Hepatic stellate cell (primary cell): ENCODE data around the gene ARHGAP6.

Experiments
- DNase-seq: peaks from one replicate; pipeline ENCODE4 v3.0.0; 2011; ENCODE audit warnings: low spot score

Gene ARHGAP6

GRCh38 chrX:11309220-11309619, 356.5 kb downstream of the ARHGAP6 start:
- DNase-seq: peak; percentile 19

GRCh38 chrX:11305641-11306040, 360.1 kb downstream of the ARHGAP6 start:
- DNase-seq: no peak

GRCh38 chrX:11304829-11305228, 360.9 kb downstream of the ARHGAP6 start:
- no peak for DNase-seq

GRCh38 chrX:11298600-11298999, 367.1 kb downstream of the ARHGAP6 start:
- DNase-seq: no peak

GRCh38 chrX:11296051-11296450, 369.7 kb downstream of the ARHGAP6 start:
- DNase-seq: no peak

GRCh38 chrX:11293113-11293512, 372.6 kb downstream of the ARHGAP6 start, which contains the start of gene AMELX:
AMELX (plus strand) TSS chrX:11293413; CDS start chrX:11294789, 1,376 bp downstream.
- DNase-seq: no peak

GRCh38 chrX:11290416-11291102, 375.2 kb downstream of the ARHGAP6 start:
- no peak for DNase-seq

- DNase-seq: no peak
These were observed 378.2 kb downstream of the ARHGAP6 start for GRCh38 chrX:11287505-11287904.

- no peak for DNase-seq
These were observed 380.1 kb downstream of the ARHGAP6 start for GRCh38 chrX:11285651-11286050.

- DNase-seq: no peak
These were observed 383.7 kb downstream of the ARHGAP6 start for GRCh38 chrX:11282043-11282442.

GRCh38 chrX:11273544-11273943, 392.2 kb downstream of the ARHGAP6 start:
- DNase-seq: no peak

- DNase-seq: no peak
These were observed 392.9 kb downstream of the ARHGAP6 start for GRCh38 chrX:11272863-11273262.

- no peak for DNase-seq
These were observed 393.4 kb downstream of the ARHGAP6 start for GRCh38 chrX:11272290-11272689.

GRCh38 chrX:11269996-11270395, 395.7 kb downstream of the ARHGAP6 start:
- no peak for DNase-seq

- no peak for DNase-seq
These were observed 396.7 kb downstream of the ARHGAP6 start for GRCh38 chrX:11269006-11269405.

GRCh38 chrX:11267425-11267824, 398.3 kb downstream of the ARHGAP6 start:
- DNase-seq: no peak

- no peak for DNase-seq
These were observed 399.1 kb downstream of the ARHGAP6 start for GRCh38 chrX:11266573-11267003.

GRCh38 chrX:11265352-11265751, 400.4 kb downstream of the ARHGAP6 start:
- DNase-seq: no peak

- no peak for DNase-seq
These were observed 400.8 kb downstream of the ARHGAP6 start for GRCh38 chrX:11264925-11265324.

GRCh38 chrX:11261260-11261659, 404.5 kb downstream of the ARHGAP6 start:
- DNase-seq: peak; percentile 10

GRCh38 chrX:11259437-11259836, 406.3 kb downstream of the ARHGAP6 start:
- DNase-seq: no peak

GRCh38 chrX:11257711-11258110, 408.0 kb downstream of the ARHGAP6 start:
- DNase-seq: no peak

GRCh38 chrX:11257290-11257689, 408.4 kb downstream of the ARHGAP6 start:
- no peak for DNase-seq

GRCh38 chrX:11254417-11255109, 411.2 kb downstream of the ARHGAP6 start:
- no peak for DNase-seq
